Activated gamma-delta T cell treated with anti-CD3 and anti-CD28 coated beads, Interleukin-2, amount 50 U/mL, for 16 hours (primary cell): ENCODE results near the gene UGT1A4.
"Not testable (repeated sequence)": the region's sequence is repeated elsewhere in the genome, so short reads cannot be mapped to it uniquely, and the experiment has no call there.

Experiments used
- DNase-seq: peaks from one replicate; pipeline ENCODE4 v3.0.0-alpha.2; 2020; ENCODE audit warnings: low read depth

The UGT1A4 gene

DNA sequence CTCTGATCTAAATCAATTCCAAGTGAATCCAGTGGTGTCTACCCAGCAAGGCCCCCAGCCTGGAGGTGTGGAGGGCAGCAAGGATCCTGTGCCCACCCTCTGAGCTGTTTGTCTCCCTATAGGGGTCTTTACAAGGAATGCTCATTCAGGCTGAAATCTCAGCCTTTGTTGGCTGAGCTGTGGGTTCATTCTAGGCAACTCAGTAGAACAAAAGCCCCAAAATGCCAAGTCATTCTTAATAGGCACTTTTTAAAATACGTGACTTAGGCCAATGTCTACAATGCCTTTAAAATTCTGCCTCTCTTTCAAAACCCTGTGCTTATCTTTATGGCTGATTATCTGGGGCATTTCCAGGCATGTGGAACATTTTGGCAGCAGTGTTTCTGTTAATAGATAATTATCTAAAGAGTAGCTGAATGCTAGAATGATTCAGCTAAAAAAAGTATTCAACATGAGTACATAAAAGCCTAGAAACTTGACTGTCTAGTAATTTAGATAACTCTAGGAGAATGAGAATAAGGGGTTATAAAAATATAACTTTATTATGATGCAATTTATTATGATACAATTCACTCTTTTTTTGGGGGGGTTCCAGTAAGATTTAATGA lies 18.4 kb upstream of the UGT1A4 start:
- no peak for DNase-seq

DNA sequence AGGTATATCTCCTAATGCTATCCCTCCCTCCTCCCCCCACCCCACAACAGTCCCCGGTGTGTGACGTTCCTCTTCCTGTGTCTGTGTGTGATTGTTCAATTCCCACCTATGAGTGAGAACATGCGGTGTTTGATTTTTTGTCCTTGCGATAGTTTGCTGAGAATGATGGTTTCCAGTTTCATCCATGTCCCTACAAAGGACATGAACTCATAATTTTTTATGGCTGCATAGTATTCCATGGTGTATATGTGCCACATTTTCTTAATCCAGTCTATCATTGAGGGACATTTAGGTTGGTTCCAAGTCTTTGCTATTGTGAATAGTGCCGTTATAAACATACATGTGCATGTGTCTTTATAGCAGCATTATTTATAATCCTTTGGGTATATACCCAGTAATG lies 17.7 kb upstream of the UGT1A4 start:
- DNase-seq: not testable (repeated sequence)

DNA sequence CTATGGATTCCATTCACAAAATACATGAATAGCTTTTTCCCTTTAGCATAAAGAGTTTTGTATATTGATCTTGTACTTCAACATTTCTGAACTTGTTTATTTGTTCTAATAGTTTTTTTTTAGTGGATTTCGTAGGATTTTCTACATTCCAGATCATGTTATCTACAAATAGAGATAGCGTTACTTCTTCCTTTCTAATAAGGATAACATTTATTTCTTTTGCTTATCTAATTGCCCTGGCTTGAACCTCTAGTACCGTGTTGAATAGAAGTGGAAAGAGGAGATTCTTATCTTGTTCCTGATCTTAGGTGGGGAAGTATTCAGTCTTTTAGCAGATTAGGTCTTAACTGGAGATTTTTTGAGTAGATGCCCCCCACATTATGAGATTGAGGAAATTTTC lies 16.3 kb upstream of the UGT1A4 start:
- no peak for DNase-seq

DNA sequence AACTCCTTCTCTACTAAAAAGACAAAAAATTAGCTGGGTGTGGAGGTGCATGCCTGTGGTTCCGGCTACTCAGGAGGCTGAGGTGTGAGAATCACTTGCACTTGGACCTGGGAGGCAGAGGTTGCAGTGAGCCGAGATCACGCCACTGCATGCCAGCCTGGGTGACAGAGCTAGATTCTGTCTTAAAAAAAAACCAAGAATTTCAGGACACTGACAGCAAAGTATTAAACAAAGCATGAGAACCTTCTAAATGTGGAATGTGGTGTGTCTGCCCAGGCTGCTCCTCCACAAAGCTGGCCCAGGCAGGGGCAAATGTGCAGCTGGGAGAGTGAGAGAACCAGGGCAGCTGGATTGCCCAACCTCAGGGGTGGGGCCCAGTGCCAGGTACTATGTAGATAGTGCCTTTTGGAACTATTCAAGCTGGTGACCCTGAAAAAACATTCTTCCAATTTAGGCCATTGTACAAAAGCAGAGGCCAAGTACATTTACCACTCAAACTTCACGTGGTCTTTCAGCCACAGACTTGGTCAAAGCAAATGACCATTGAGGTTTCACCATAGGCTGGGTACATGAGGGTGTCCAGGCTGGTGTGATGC lies 12.5 kb upstream of the UGT1A4 start:
- DNase-seq: no peak

DNA sequence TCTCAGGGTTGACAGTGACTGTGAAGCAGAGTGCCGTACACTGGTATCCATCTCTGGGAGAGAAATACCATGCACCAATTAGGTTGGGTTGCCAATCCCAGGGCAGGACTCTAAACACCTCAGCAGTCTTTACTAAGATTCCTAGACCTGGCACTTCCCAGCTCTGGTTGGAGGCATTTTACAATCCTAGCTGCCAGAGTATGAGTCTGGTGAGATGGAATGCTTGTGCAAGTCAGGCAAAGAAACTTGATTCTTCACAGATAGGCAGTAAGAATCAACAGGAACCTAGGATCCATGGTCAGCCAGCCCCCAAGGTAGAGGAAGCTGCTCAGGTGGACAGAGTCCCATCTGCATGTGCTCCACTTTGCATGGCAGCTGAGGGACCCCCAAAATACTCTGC lies 11.8 kb upstream of the UGT1A4 start:
- DNase-seq: no peak

DNA sequence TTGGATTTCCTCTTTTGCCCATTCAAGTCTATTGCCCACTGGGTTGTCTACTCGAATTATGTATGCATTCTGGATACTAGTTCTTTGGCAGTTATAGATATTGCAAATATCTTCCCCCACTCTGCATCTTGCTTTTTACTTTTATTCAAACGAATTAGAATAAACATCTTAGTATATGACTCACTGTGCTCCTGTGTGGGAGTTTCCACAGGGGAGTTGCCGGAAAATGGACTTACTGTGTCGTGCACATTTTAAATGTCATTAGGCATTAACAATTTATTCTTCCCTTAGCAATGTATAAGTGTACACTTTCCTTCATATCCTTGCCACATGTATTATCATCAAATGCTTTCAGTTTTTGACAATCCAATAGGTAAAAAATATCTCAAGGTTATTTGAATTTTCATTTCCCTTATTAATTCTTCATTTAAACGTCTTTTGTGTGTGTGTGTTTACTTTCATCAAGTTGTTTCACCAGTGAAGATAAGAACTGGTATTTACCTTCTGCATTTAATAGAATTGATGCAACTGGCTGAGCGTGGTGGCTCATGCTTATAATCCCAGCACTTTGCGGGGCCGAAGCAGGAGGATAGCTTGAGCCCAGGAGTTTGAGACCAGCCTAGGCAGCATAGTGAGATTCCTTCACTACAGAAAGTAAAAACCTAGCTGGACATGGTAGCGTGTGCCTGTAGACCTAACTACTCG lies 10.4 kb upstream of the UGT1A4 start:
- DNase-seq: no peak

DNA sequence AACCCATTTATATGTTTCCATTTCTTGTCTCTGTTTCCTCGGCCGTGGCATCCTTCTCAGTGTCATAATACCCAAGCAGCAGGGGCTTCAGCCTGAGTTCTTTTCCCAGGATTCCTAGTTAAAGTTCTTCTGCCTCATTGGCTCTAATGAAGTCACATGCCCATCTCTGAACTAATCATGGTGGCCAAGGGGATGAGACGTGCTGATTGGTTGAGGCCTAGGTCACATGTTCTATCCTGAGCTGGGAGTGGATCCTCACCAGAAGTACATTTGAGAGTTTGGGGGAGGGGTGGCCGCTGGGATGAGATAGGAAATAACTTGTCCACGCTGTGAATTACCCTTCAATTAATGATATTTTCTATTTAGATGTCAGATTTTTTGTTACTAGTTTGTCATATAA lies 9.6 kb upstream of the UGT1A4 start:
- no peak for DNase-seq

DNA sequence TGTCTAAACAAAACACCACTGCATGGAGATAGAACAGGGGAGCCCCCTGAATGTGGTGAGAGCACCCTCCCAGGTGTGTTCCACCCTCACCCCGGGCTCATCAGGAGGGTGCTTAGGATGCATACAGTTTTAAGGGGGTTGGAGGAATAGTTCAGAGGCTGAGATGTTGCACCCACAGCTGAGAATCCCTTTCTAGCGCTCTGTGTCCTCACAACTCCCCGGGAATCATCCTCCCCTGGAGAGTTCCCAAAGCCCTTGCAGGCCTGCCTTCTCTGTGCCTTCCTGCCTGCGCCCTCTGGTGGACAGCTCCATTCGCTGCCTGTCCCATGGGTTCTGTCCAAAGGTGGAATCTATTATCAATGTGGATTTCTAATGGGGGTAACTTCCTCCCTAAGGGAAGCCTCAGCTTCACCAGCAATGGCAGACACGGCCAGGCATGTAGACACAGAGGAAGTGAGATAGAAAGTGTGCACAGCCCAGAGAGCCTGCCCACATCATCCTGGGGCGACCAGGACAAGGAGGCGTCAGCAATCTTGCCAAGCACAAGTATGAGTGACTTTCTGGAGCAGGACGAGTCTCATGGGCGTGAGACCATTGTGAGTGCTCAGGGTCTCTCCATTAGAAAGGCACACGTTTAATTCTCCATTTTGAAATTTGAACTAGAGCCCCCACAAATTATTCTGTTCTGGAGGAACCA lies 7.1 kb upstream of the UGT1A4 start:
- peak; percentile 44 for DNase-seq

DNA sequence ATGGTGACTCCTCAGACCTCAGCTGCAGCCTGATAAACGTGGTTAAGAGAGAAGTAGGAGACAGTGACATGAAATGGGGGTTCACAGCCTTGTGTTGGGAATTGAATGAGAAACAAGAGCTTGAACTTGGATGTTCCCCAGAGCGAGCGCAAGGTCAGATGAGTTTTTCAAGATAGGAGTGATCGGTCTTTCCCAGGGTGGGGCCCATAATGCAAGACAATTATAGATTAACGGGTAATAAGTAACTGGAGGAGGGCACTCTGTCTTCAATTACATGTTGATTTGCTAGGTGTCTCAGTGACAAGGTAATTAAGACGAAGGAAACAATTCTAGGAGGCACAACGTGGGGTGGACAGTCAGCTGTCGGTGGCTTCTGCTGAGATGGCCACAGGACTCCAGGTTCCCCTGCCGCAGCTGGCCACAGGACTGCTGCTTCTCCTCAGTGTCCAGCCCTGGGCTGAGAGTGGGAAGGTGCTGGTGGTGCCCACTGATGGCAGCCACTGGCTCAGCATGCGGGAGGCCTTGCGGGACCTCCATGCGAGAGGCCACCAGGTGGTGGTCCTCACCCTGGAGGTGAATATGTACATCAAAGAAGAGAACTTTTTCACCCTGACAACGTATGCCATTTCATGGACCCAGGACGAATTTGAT lies 5.8 kb upstream of the UGT1A4 start, which contains the start of gene UGT1A5:
Gene UGT1A5 (plus strand): TSS at position 297 of the 651 bp plus-strand sequence. CDS start 85 bp downstream, at position 382.
- DNase-seq: no peak

DNA sequence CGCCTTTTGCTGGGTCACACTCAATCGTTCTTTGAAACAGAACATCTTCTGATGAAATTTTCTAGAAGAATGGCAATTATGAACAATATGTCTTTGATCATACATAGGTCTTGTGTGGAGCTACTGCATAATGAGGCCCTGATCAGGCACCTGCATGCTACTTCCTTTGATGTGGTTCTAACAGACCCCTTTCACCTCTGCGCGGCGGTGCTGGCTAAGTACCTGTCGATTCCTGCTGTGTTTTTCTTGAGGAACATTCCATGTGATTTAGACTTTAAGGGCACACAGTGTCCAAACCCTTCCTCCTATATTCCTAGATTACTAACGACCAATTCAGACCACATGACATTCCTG lies 5.3 kb upstream of the UGT1A4 start:
- no peak for DNase-seq

DNA sequence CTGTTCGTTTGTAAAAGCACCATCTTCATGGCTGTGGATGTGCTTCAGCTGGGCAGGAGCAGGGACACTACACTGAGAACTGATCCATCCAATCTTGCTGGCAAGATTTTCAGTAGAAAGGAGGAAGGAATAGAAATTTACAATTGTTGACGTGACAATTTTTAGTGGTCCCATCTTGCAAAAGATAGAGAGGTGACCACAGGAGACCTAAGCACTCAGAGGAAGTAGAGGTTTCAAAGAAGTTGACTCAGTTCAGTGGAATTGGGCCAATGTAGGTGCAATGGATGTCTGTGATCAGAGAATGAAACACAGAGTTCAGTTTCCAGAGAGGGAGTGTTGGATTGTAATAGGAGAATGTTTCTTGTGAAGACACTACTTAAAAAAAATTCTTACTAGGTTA lies 4.4 kb upstream of the UGT1A4 start:
- DNase-seq: no peak

DNA sequence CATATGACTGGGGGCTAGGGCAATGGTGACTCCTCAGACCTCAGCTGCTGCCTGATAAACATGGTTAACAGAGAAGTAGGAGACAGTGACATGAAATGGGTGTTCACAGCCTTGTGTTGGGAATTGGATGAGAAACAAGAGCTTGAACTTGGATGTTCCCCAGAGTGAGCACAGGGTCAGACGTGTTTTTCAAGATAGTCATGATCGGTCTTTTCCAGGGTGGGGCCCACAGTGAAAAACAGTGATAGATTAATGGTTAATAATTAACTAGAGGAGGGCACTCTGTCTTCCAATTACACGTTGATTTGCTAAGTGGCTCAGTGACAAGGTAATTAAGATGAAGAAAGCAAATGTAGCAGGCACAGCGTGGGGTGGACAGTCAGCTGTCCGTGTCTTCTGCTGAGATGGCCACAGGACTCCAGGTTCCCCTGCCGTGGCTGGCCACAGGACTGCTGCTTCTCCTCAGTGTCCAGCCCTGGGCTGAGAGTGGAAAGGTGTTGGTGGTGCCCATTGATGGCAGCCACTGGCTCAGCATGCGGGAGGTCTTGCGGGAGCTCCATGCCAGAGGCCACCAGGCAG lies 10.3 kb downstream of the UGT1A4 start, which contains the start of gene UGT1A3:
Gene UGT1A3 (plus strand): TSS at position 320 of the 579 bp plus-strand sequence. CDS start 85 bp downstream, at position 405.
- DNase-seq: no peak

DNA sequence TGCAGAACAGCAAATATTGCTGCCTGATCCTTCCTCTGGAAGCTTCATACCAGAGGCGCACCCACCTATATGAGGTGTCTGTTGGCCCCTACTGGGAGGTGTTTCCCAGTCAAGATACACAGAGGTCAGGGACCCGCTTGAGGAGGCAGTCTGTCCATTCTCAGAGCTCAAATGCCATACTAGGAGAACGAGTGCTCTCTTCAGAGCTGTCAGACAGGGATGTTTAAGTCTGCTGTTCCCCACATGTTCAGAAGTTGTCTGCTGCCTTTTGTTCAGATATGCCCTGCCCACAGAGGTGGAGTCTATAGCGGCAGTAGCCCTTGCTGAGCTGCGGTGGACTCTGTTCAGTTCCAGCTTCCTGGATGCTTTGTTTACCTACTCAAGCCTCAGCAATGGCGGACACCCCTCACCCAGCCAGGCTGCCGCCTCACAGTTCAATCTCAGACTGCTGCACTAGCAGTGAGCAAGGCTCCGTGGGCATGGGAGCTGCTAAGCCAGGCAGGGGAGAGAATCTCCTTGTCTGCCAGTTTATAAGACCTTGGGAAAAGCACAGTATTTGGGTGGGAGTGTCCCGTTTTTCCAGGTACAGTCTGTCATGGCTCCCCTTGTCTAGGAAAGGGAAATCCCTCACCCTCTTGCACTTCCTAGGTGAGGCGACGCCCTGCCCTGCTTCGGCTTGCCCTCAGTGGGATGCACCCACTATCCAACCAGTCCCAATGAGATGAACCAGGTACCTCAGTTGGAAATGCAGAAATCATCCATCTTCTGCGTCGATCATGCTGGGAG lies 18.5 kb downstream of the UGT1A4 start:
- DNase-seq: not testable (repeated sequence)

DNA sequence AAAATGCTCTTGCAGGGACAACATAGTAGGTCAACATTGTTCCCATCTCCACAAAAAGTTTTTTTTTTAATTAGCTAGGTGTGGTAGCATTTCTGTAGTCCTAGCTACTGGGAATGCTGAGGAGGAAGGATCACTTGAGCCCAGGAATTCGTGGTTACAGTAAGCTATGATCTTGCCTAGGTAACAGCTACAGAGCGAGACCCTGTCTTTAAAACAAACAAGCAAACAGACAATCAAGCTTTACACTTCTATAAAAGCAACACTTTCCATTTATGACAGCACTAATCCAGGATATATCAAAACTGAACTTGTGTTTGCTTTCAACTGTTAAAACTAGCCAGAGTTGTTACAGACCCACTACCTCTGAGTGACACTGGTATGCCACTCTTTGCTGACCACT lies 22.3 kb downstream of the UGT1A4 start:
- DNase-seq: no peak

DNA sequence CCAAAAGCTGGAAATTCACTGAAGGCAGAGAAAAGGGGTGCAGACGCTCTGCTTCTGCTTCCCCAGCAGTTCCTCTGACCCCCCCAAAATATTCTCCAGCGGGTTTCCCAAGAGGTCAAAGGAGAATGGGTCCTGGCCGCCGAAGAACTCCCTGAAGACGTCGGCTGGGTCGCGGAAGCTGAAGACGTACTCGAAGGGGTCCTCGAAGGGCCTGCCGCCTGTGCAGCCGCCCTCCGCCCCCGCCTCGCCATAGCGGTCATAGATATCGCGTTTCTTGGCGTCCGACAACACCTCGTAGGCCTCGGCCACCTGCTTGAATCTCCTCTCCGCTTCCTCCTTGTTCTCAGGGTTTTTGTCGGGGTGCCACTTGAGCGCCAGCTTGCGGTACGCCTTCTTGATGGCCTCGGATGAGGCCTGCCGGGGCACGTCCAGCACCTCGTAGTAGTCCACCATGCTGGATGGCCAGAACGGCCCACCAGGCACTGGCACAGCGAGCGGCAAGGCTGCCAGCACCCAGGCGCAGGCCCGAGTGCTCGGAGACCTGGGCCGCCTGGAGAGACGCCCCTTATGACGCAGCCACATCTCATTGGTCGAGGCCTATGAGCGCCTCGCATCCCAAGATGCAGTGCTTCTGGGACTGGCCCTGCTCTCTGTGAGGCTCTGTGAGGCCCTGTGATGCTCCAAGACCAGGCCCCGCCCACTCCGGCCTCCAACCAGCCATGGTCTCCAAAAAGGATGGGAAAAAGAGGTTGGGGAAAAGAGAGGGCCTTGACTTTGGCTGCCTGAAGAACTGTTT lies 25.1 kb downstream of the UGT1A4 start:
- no peak for DNase-seq

DNA sequence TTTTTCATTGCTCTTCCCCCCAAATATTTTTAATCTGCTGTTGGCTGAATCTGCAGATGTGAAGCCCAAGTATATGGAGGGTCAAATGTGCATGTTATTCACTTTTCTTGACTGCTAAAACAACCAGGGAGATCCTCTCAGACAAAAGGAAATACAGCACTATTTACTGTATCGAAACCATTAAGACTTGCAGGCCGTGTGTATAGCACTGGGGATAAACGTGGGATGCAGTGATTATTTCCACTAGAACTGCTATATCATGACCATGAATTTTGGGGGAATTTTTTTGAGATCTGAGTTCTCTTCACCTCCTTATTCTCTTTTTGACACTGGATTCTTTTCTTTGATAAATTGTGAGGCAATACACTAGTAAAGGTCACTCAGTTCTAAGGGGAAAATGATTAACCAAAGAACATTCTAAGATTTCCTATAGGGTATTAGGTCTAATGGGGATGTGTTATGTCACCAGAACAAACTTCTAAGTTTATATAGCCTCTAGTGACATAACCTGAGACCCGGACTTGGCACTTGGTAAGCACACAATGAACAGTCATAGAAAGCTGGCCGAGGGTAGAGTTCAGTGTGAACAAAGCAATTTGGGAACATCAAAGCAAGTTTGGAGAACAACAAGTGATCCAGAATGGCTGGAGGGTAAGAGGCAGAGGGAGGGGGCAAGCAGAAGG lies 26.7 kb downstream of the UGT1A4 start:
- DNase-seq: no peak

DNA sequence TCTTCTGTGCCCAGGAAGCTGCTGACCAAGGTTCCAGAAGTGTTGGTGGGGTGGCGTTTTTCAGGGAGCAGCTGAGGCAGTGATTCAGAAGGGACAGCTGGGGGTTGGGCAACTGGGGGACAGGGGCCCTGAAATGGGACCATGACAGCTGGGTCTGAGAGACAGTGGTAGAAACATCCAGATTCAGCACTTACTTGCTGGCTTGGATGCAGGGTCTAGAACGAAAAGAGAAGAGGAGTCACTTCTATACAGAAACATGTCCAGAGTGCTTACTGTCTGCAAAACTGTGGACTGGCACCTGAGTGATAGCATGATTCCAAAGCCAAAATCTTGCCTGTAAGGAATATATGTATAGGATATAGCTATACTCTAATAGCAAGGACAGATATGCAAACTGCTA lies 27.3 kb downstream of the UGT1A4 start:
- not testable (repeated sequence) for DNase-seq

DNA sequence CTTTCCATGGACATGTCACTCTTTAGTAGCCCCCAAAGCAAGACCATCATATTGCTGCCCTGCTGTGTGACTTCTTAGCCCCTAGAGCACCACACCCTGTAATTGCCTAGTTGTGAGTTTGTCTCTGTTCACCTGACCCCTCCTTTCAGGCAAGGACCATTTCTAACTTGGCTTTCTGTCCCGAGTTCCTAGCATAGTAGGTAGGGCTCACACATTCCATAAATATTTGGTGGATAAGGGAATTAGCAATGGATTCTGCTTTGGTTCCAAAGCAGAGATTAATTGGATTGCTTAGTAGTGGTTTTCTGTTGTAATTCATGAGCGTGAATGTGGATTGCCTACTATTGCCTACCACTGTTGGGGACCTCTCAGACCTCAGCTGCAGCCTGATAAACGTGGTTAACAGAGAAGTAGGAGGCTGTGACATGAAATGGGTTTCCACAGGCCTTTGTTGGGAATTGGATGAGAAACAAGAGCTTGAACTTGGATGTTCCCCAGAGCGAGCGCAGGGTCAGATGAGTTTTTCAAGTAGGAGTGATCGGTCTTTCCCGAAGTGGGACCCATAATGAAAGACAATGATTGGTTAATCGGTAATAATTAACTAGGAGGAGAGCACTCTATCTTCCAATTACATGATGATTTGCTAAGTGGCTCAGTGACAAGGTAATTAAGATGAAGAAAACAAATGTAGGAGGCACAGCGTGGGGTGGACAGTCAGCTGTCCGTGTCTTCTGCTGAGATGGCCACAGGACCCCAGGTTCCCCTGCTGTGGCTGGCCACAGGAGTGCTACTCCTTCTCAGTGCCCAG lies 28.1 kb downstream of the UGT1A4 start:
- no peak for DNase-seq

DNA sequence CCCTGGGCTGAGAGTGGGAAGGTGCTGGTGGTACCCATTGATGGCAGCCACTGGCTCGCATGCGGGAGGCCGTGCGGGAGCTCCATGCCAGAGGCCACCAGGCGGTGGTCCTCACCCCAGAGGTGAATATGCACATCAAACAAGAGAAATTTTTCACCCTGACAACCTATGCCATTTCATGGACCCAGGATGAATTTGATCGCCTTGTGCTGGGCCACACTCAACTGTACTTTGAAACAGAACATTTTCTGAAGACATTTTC lies 28.7 kb downstream of the UGT1A4 start:
- no peak for DNase-seq
